ENCODE data around the gene AKAIN1.

AKAIN1 gene

DNA sequence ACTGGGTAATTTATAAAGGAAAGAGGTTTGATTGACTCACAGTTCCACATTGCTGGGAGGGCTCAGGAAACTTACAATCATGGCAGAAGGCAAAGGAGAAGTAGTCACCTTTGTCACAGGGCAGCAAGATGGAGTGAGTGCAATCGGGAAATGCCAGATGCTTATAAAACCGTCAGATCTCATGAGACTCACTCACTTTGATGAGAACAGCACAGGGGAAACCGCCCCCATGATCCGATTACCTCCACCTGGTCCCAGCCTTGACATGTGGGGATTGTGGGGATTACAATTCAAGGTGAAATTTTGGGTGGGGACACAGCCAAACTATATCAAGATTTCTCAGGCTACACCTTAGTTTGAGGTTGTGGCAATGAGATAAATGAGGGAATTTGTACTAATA, 54.9 kb downstream of the AKAIN1 start:
- no peak for ATAC-seq
- TF ChIP-seq GLIS3 (CRISPR knock-in tag; IDR thresholded peaks at IDR 0.05) (no peak), TOX (CRISPR knock-in tag; IDR thresholded peaks at IDR 0.05; ENCODE audit: borderline replicate concordance) (no peak), CSDC2 (CRISPR knock-in tag; IDR thresholded peaks at IDR 0.05) (no peak), POU6F1 (CRISPR knock-in tag; IDR thresholded peaks at IDR 0.05; ENCODE audit: borderline replicate concordance, low read depth) (no peak), RARB (CRISPR knock-in tag; IDR thresholded peaks at IDR 0.05) (no peak), PPARA (CRISPR knock-in tag; IDR thresholded peaks at IDR 0.05; ENCODE audit: borderline replicate concordance) (no peak), SNAI2 (CRISPR knock-in tag; IDR thresholded peaks at IDR 0.05) (no peak), ESRRG (CRISPR knock-in tag; IDR thresholded peaks at IDR 0.05) (no peak), ISL1 (CRISPR knock-in tag; IDR thresholded peaks at IDR 0.05) (no peak), OSR1 (CRISPR knock-in tag; IDR thresholded peaks at IDR 0.05) (no peak), PATZ1 (CRISPR knock-in tag; IDR thresholded peaks at IDR 0.05; ENCODE audit: borderline replicate concordance) (no peak), BACH2 (CRISPR knock-in tag; IDR thresholded peaks at IDR 0.05; ENCODE audit: borderline replicate concordance) (no peak), ZNF565 (CRISPR knock-in tag; conservative IDR thresholded peaks at IDR 0.05; ENCODE audit: low read depth) (no peak), ARNTL (CRISPR knock-in tag; IDR thresholded peaks at IDR 0.05; ENCODE audit: borderline replicate concordance, low read depth) (no peak), CSRNP3 (CRISPR knock-in tag; IDR thresholded peaks at IDR 0.05) (no peak)
- TF ChIP-seq, protein P1, sequence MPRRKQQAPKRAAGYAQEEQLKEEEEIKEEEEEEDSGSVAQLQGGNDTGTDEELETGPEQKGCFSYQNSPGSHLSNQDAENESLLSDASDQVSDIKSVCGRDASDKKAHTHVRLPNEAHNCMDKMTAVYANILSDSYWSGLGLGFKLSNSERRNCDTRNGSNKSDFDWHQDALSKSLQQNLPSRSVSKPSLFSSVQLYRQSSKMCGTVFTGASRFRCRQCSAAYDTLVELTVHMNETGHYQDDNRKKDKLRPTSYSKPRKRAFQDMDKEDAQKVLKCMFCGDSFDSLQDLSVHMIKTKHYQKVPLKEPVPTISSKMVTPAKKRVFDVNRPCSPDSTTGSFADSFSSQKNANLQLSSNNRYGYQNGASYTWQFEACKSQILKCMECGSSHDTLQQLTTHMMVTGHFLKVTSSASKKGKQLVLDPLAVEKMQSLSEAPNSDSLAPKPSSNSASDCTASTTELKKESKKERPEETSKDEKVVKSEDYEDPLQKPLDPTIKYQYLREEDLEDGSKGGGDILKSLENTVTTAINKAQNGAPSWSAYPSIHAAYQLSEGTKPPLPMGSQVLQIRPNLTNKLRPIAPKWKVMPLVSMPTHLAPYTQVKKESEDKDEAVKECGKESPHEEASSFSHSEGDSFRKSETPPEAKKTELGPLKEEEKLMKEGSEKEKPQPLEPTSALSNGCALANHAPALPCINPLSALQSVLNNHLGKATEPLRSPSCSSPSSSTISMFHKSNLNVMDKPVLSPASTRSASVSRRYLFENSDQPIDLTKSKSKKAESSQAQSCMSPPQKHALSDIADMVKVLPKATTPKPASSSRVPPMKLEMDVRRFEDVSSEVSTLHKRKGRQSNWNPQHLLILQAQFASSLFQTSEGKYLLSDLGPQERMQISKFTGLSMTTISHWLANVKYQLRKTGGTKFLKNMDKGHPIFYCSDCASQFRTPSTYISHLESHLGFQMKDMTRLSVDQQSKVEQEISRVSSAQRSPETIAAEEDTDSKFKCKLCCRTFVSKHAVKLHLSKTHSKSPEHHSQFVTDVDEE (CRISPR knock-in tag; IDR thresholded peaks at IDR 0.05) = no peak

GRCh38 chr18:5137261-5137660, 59.8 kb downstream of the AKAIN1 start:
- TF ChIP-seq TOX (CRISPR knock-in tag; IDR thresholded peaks at IDR 0.05; ENCODE audit: borderline replicate concordance) (no peak), ZC3H10 (CRISPR knock-in tag; IDR thresholded peaks at IDR 0.05) (no peak), POU6F1 (CRISPR knock-in tag; IDR thresholded peaks at IDR 0.05; ENCODE audit: borderline replicate concordance, low read depth) (no peak), TCF4 (CRISPR knock-in tag; IDR thresholded peaks at IDR 0.05; ENCODE audit: borderline replicate concordance) (no peak), ZFP30 (CRISPR knock-in tag; IDR thresholded peaks at IDR 0.05) (no peak)
- ATAC-seq = no peak

- no peak for TF ChIP-seq BACH2 (CRISPR knock-in tag; IDR thresholded peaks at IDR 0.05; ENCODE audit: borderline replicate concordance)
- no peak for TF ChIP-seq OSR1 (CRISPR knock-in tag; IDR thresholded peaks at IDR 0.05)
- no peak for TF ChIP-seq ZNF70 (CRISPR knock-in tag; IDR thresholded peaks at IDR 0.05)
- no peak for TF ChIP-seq ZFP3 (CRISPR knock-in tag; IDR thresholded peaks at IDR 0.05)
- TF ChIP-seq GLIS3 (CRISPR knock-in tag; IDR thresholded peaks at IDR 0.05) = no peak
- no peak for TF ChIP-seq CREB5 (CRISPR knock-in tag; IDR thresholded peaks at IDR 0.05; ENCODE audit: low read depth)
- TF ChIP-seq RARB (CRISPR knock-in tag; IDR thresholded peaks at IDR 0.05) = no peak
- TF ChIP-seq TOX (CRISPR knock-in tag; IDR thresholded peaks at IDR 0.05; ENCODE audit: borderline replicate concordance) = no peak
- ATAC-seq = no peak
These were observed 64.1 kb downstream of the AKAIN1 start for GRCh38 chr18:5132987-5133386.

Data from SK-N-SH treated with all-trans-retinoic acid at 6 μM for 48 hours (cell line).